Endometrial microvascular endothelial cells (primary cell): ENCODE measurements around the gene PTPN2. TPM values are rescaled to one million over a fixed set of nuclear protein-coding genes. Genes with fewer than 3 reads are reported as not detected.

Source experiments
- total RNA-seq: library from RNA; depleted of rRNA; stranded (reverse); fragments of >200 nt; gene quantifications from one replicate; pipeline ENCODE4 v1.2.3, GENCODE V29; 2015; ENCODE audit errors: inconsistent ontology term

The PTPN2 gene
- total RNA-seq, 1 donor from 2014 or later = 27.9 TPM

Other genes with a start within 250 kb of the PTPN2 start
- 32.3 TPM for gene SPIRE1, start 226.1 kb downstream of the PTPN2 start, total RNA-seq
- 11.6 TPM for gene CEP76, start 181.5 kb downstream of the PTPN2 start, total RNA-seq
- 99.0 TPM for gene PSMG2, start 181.2 kb downstream of the PTPN2 start, total RNA-seq
- gene SEH1L, start 63.8 kb upstream of the PTPN2 start, total RNA-seq = 45.5 TPM
- 21.0 TPM for gene CEP192, start 107.1 kb upstream of the PTPN2 start, total RNA-seq